T47D (cell line): ENCODE data around the gene RASA4.
"Not testable (repeated sequence)": the region's sequence is repeated elsewhere in the genome, so short reads cannot be mapped to it uniquely, and the experiment has no call there.

ENCODE experiments used
- DNase-seq, 2 experiments: peaks; one replicate each; pipeline versions ENCODE4 v3.0.0 to v3.0.0-alpha.2; 2011 to 2012; ENCODE audit warnings: low read depth in 1 of 2, low spot score in 1 of 2
- in situ Hi-C: cut with HindIII; loops from 2 replicates; pipeline ENCODE4 v1.10.0; 2016; ENCODE audit warnings: low sequenced_read_pairs, low pct_unique_long_range_greater_than_20kb

Gene RASA4

GRCh38 chr7:102616507-102617125 is at the start of gene RASA4:
TSS of gene RASA4 (minus strand) at chr7:102616756. CDS start at chr7:102616689, 67 bp downstream.
- in situ Hi-C loops, DNase-seq: not testable (repeated sequence)

GRCh38 chr7:102664765-102665164 is 48.2 kb upstream of the RASA4 start:
- DNase-seq, in situ Hi-C loops: not testable (repeated sequence)

- DNase-seq, in situ Hi-C loops: not testable (repeated sequence)
Measured at GRCh38 chr7:102649924-102650323, 33.4 kb upstream of the RASA4 start, which contains the start of gene SPDYE2B. TSS of gene SPDYE2B (plus strand) at chr7:102650319. CDS start at chr7:102652349, 2,030 bp downstream.

- DNase-seq, in situ Hi-C loops: not testable (repeated sequence)
Measured at GRCh38 chr7:102647813-102648212, 31.3 kb upstream of the RASA4 start.

- in situ Hi-C loops, DNase-seq: not testable (repeated sequence)
Measured at GRCh38 chr7:102643404-102643803, 26.8 kb upstream of the RASA4 start.

- in situ Hi-C loops, DNase-seq: not testable (repeated sequence)
Measured at GRCh38 chr7:102642691-102643090, 26.1 kb upstream of the RASA4 start, which contains the start of gene UPK3BL1. TSS of gene UPK3BL1 (minus strand) at chr7:102642791. CDS start at chr7:102642741, 50 bp downstream.

GRCh38 chr7:102638848-102639247 is 22.3 kb upstream of the RASA4 start:
- not testable (repeated sequence) for DNase-seq

GRCh38 chr7:102636956-102637355 is 20.4 kb upstream of the RASA4 start:
- not testable (repeated sequence) for DNase-seq

More at GRCh38 chr7:102638848-102639247, 22.3 kb upstream of the RASA4 start:
- in situ Hi-C loops = not testable (repeated sequence)

GRCh38 chr7:102635354-102635753 is 18.8 kb upstream of the RASA4 start:
- DNase-seq, in situ Hi-C loops: not testable (repeated sequence)

More at GRCh38 chr7:102636956-102637355, 20.4 kb upstream of the RASA4 start:
- in situ Hi-C loops = not testable (repeated sequence)

GRCh38 chr7:102634299-102634698 is 17.7 kb upstream of the RASA4 start:
- in situ Hi-C loops, DNase-seq: not testable (repeated sequence)

GRCh38 chr7:102630622-102631021 is 14.1 kb upstream of the RASA4 start:
- in situ Hi-C loops, DNase-seq: not testable (repeated sequence)

GRCh38 chr7:102627271-102627904 is 10.8 kb upstream of the RASA4 start:
- DNase-seq, in situ Hi-C loops: not testable (repeated sequence)

- in situ Hi-C loops, DNase-seq: not testable (repeated sequence)
Measured at GRCh38 chr7:102618122-102618521, 1.6 kb upstream of the RASA4 start.

- in situ Hi-C loops, DNase-seq: not testable (repeated sequence)
Measured at GRCh38 chr7:102615930-102616329, 626 bp downstream of the RASA4 start.

GRCh38 chr7:102614873-102615272 is 1.7 kb downstream of the RASA4 start:
- in situ Hi-C loops, DNase-seq: not testable (repeated sequence)

- DNase-seq, in situ Hi-C loops: not testable (repeated sequence)
Measured at GRCh38 chr7:102614346-102614697, 2.2 kb downstream of the RASA4 start.

GRCh38 chr7:102613575-102614345 is 2.8 kb downstream of the RASA4 start:
- DNase-seq, in situ Hi-C loops: not testable (repeated sequence)

GRCh38 chr7:102611675-102612325 is 4.8 kb downstream of the RASA4 start:
- in situ Hi-C loops, DNase-seq: not testable (repeated sequence)
